HCT116 (cell line): ENCODE measurements around the gene ABL2.

Source experiments
- ATF3 ChIP-seq: IDR thresholded peaks from 2 replicates; pipeline ENCODE4 v1.6.1; 2012
- CTCF ChIP-seq, 3 experiments: fragments of 200-600 bp in 1 of 3; sonication (generic) in 1 of 3; IDR thresholded peaks in 2 of 3; conservative IDR thresholded peaks in 1 of 3; 2 replicates each; pipeline ENCODE4 v1.5.1; 2012 to 2017; ENCODE audit warnings: low read depth in 2 of 3, low read length in 2 of 3, antibody characterized with exemption in 1 of 3, borderline replicate concordance in 1 of 3, control low read depth in 1 of 3, mild to moderate bottlenecking in 1 of 3, mixed read lengths in 1 of 3, mixed run types in 1 of 3, moderate library complexity in 1 of 3; ENCODE audit not compliant: insufficient read depth in 1 of 3
- EZH2 ChIP-seq: fragments of 200-600 bp; sonication (generic); IDR thresholded peaks from 2 replicates; pipeline ENCODE4 v1.6.1; 2017; ENCODE audit warnings: antibody characterized with exemption, mixed run types
- EZH2phosphoT487 ChIP-seq: fragments of 200-600 bp; IDR thresholded peaks from 2 replicates; pipeline ENCODE4 v1.6.1; 2018; ENCODE audit warnings: antibody characterized with exemption, borderline replicate concordance
- FOSL1 ChIP-seq: IDR thresholded peaks from 2 replicates; pipeline ENCODE4 v1.6.1; 2012; ENCODE audit warnings: low read depth
- JUND ChIP-seq: IDR thresholded peaks from 2 replicates; pipeline ENCODE4 v1.6.1; 2012
- POLR2A ChIP-seq: IDR thresholded peaks from 2 replicates; pipeline ENCODE4 v1.7.0; 2011; ENCODE audit warnings: borderline replicate concordance; ENCODE audit not compliant: insufficient read depth, insufficient read length; ENCODE audit errors: extremely low read depth
- POLR2AphosphoS5 ChIP-seq: IDR thresholded peaks from 2 replicates; pipeline ENCODE4 v1.6.1; 2011; ENCODE audit warnings: mild to moderate bottlenecking, low read depth, low read length, moderate library complexity
- RAD21 ChIP-seq: IDR thresholded peaks from 2 replicates; pipeline ENCODE4 v1.6.1; 2012; ENCODE audit warnings: low read depth, mild to moderate bottlenecking
- SP1 ChIP-seq: IDR thresholded peaks from 2 replicates; pipeline ENCODE4 v1.6.1; 2012; ENCODE audit warnings: low read depth
- YY1 ChIP-seq: IDR thresholded peaks from 2 replicates; pipeline ENCODE4 v1.6.1; 2011; ENCODE audit warnings: low read length, low read depth, moderate library complexity, mild to moderate bottlenecking; ENCODE audit not compliant: insufficient replicate concordance; ENCODE audit errors: extremely low read depth
- ZNF274 ChIP-seq: fragments of 200-500 bp; sonication (Bioruptor generic); IDR thresholded peaks from 2 replicates; pipeline ENCODE4 v1.6.1; 2014; ENCODE audit warnings: mild to moderate bottlenecking, low read depth, low read length, inconsistent platforms
- TF ChIP-seq, protein P1 (sequence below): IDR thresholded peaks from 2 replicates; pipeline ENCODE4 v1.6.1; 2012

- TF ChIP-seq CTCF (IDR thresholded peaks at IDR 0.05 in 2 of 3, conservative IDR thresholded peaks at IDR 0.05 in 1 of 3; ENCODE audit: borderline replicate concordance in 1 of 3, insufficient read depth in 1 of 3, low read depth in 2 of 3, low read length in 2 of 3), result no peak
- TF ChIP-seq POLR2A, result no peak
- no peak for TF ChIP-seq YY1
- TF ChIP-seq, protein P1, sequence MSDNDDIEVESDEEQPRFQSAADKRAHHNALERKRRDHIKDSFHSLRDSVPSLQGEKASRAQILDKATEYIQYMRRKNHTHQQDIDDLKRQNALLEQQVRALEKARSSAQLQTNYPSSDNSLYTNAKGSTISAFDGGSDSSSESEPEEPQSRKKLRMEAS, result no peak
- TF ChIP-seq FOSL1, result no peak
- no peak for TF ChIP-seq POLR2AphosphoS5
- no peak for TF ChIP-seq EZH2
- no peak for TF ChIP-seq JUND
- no peak for TF ChIP-seq ATF3
- TF ChIP-seq SP1, result no peak
- no peak for TF ChIP-seq ZNF274
- no peak for TF ChIP-seq EZH2phosphoT487
- no peak for TF ChIP-seq RAD21
Observed at GRCh38 chr1:179228783-179229213, 679 bp downstream of the ABL2 start.
